ENCODE results near the gene WDR86.

DNA sequence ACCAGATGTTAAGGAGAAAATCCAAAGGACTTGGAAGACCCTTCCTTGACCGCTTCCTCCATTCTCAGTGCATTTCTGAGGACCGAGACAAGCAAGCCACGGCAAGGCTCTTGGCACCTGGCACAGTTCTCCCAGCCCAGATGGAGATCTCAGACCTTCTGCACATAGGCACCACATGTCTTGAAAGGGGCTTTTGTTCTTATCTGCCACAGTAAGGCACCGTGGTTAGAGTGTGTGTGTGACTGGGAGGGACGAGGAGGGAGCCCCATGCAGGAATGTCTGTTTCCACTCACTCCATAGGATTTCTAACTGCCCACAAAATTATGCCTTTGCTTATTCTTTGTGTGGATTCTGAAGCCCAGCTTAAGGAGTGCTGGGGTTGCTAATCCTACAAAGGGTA lies 10.3 kb upstream of the WDR86 start:
- TF ChIP-seq CTCF (IDR thresholded peaks at IDR 0.05) (no peak), POLR2A (IDR thresholded peaks at IDR 0.05) (no peak), POLR2AphosphoS5 (IDR thresholded peaks at IDR 0.05) (no peak), EP300 (IDR thresholded peaks at IDR 0.05) (no peak)

Measured in upper lobe of left lung (tissue), 4 donors.